GM23338 (cell line): ENCODE data around the gene SERPINB10. TPM values are rescaled to one million over a fixed set of nuclear protein-coding genes. Genes with fewer than 3 reads are reported as not detected.
A peak's percentile ranks its signal among the peaks of the same experiment; 100 is the strongest.

ENCODE experiments used
- ATAC-seq: fragments of 200-7000 bp; cut with Tn5 transposase; 3 replicates; pipeline ENCODE4 v1.9.1; 2020
- DNase-seq: peaks from one replicate; pipeline ENCODE4 v3.0.0-alpha.2; 2015; ENCODE audit warnings: low spot score
- H2AFZ ChIP-seq: fragments of 200-600 bp; sonication (generic); 2 replicates; pipeline ENCODE4 v1.8.0; 2016; ENCODE audit warnings: antibody characterized with exemption, mild to moderate bottlenecking, moderate library complexity
- H3F3A ChIP-seq: fragments of 200-600 bp; sonication (generic); replicated peaks from 2 replicates; pipeline ENCODE4 v1.8.0; 2017; ENCODE audit warnings: antibody characterized with exemption, mixed run types, low read depth
- H3K27ac ChIP-seq: fragments of 200-600 bp; sonication (generic); 2 replicates; pipeline ENCODE4 v1.6.1; 2016; ENCODE audit warnings: low read depth
- H3K27me3 ChIP-seq: fragments of 200-600 bp; sonication (generic); 2 replicates; pipeline ENCODE4 v1.8.0; 2016; ENCODE audit warnings: mild to moderate bottlenecking, mixed run types, moderate library complexity; ENCODE audit not compliant: insufficient read depth
- H3K36me3 ChIP-seq: fragments of 200-600 bp; sonication (generic); 2 replicates; pipeline ENCODE4 v1.8.0; 2016; ENCODE audit warnings: mild to moderate bottlenecking; ENCODE audit not compliant: insufficient read depth
- H3K4me1 ChIP-seq: fragments of 200-600 bp; sonication (generic); 2 replicates; pipeline ENCODE4 v1.8.0; 2016; ENCODE audit warnings: mild to moderate bottlenecking, moderate library complexity; ENCODE audit not compliant: insufficient read depth
- H3K4me2 ChIP-seq: fragments of 200-600 bp; sonication (generic); 2 replicates; pipeline ENCODE4 v1.7.1; 2017; ENCODE audit warnings: mixed run types
- H3K4me3 ChIP-seq: fragments of 200-600 bp; sonication (generic); 2 replicates; pipeline ENCODE4 v1.6.1; 2016; ENCODE audit warnings: mixed run types
- H3K79me2 ChIP-seq: fragments of 200-600 bp; sonication (generic); replicated peaks from 2 replicates; pipeline ENCODE4 v1.8.0; 2017; ENCODE audit warnings: mild to moderate bottlenecking; ENCODE audit not compliant: insufficient read depth
- H3K9me2 ChIP-seq: fragments of 200-600 bp; sonication (generic); 2 replicates; pipeline ENCODE4 v1.8.0; 2017; ENCODE audit not compliant: insufficient read depth
- H4K20me1 ChIP-seq: fragments of 200-600 bp; sonication (generic); replicated peaks from 2 replicates; pipeline ENCODE4 v1.8.0; 2017; ENCODE audit warnings: mild to moderate bottlenecking; ENCODE audit not compliant: insufficient read depth
- H3K27ac Mint-ChIP-seq: 2 replicates; pipeline ENCODE4 v1.8.0; 2020; ENCODE audit warnings: inconsistent platforms, mild to moderate bottlenecking, moderate library complexity, mixed read lengths
- H3K27me3 Mint-ChIP-seq: 3 replicates; pipeline ENCODE4 v1.8.0; 2022; ENCODE audit warnings: low read depth, mild to moderate bottlenecking, moderate library complexity, mixed read lengths, inconsistent platforms; ENCODE audit not compliant: insufficient read depth, poor library complexity
- H3K36me3 Mint-ChIP-seq: 3 replicates; pipeline ENCODE4 v1.8.0; 2021; ENCODE audit warnings: low read depth, mild to moderate bottlenecking, inconsistent platforms, moderate library complexity, mixed read lengths
- H3K4me1 Mint-ChIP-seq: 3 replicates; pipeline ENCODE4 v1.8.0; 2020; ENCODE audit warnings: mild to moderate bottlenecking, inconsistent platforms, mixed read lengths
- H3K4me3 Mint-ChIP-seq: 3 replicates; pipeline ENCODE4 v1.8.0; 2021; ENCODE audit warnings: moderate library complexity, mild to moderate bottlenecking, inconsistent platforms, mixed read lengths
- H3K9me3 Mint-ChIP-seq: 3 replicates; pipeline ENCODE4 v1.8.0; 2020; ENCODE audit warnings: moderate library complexity, mild to moderate bottlenecking, inconsistent platforms, mixed read lengths
- CREB1 ChIP-seq: fragments of 250-450 bp; sonication (Bioruptor Pico); IDR thresholded peaks from 2 replicates; pipeline ENCODE4 v1.5.0; 2020; ENCODE audit warnings: low read depth, mild to moderate bottlenecking, moderate library complexity
- EZH2 ChIP-seq: fragments of 200-600 bp; sonication (generic); IDR thresholded peaks from one replicate; pipeline ENCODE4 v1.8.0; 2017; ENCODE audit warnings: antibody characterized with exemption, mild to moderate bottlenecking, low read depth; ENCODE audit not compliant: unreplicated experiment
- EZH2phosphoT487 ChIP-seq: fragments of 200-600 bp; sonication (generic); IDR thresholded peaks from one replicate; pipeline ENCODE4 v1.8.1; 2018; ENCODE audit warnings: antibody characterized with exemption; ENCODE audit not compliant: unreplicated experiment
- JUNB ChIP-seq: IDR thresholded peaks from one replicate; pipeline ENCODE4 v1.6.1; 2016; ENCODE audit warnings: antibody characterized with exemption; ENCODE audit not compliant: unreplicated experiment
- NANOG ChIP-seq: IDR thresholded peaks from 2 replicates; pipeline ENCODE4 v1.6.1; 2016; ENCODE audit warnings: antibody characterized with exemption, borderline replicate concordance
- POLR2AphosphoS5 ChIP-seq: IDR thresholded peaks from 2 replicates; pipeline ENCODE4 v1.6.1; 2016; ENCODE audit warnings: antibody characterized with exemption, low read depth
- STAT1 ChIP-seq: IDR thresholded peaks from one replicate; pipeline ENCODE4 v1.6.1; 2016; ENCODE audit warnings: antibody characterized with exemption; ENCODE audit not compliant: unreplicated experiment
- ZNF114 ChIP-seq: fragments of 250-450 bp; sonication (Bioruptor Pico); IDR thresholded peaks from 2 replicates; pipeline ENCODE4 v1.5.0; 2020; ENCODE audit warnings: mild to moderate bottlenecking, moderate library complexity
- ZNF331 ChIP-seq: fragments of 250-450 bp; sonication (Bioruptor Pico); IDR thresholded peaks from 2 replicates; pipeline ENCODE4 v1.5.0; 2020; ENCODE audit warnings: low read depth, mild to moderate bottlenecking, moderate library complexity
- polyA plus RNA-seq: library from polyadenylated mRNA; unstranded; fragments of >200 nt; fragmentation: Nextera tagmentation; extraction: Ambion mirVana; gene quantifications from 2 replicates; pipeline ENCODE4 v1.2.1, GENCODE V29; 2016
- total RNA-seq: library from RNA; depleted of rRNA; stranded (reverse); fragments of >200 nt; shearing (Covaris generic); gene quantifications from 2 replicates; pipeline ENCODE4 v1.2.3, GENCODE V29; 2014
- TF ChIP-seq, protein P1 (sequence below): IDR thresholded peaks from one replicate; pipeline ENCODE4 v1.6.1; 2018; ENCODE audit warnings: antibody characterized with exemption; ENCODE audit not compliant: unreplicated experiment
- TF ChIP-seq, protein P2 (sequence below), 2 experiments: fragments of 200-600 bp in 1 of 2; sonication (generic) in 1 of 2; conservative IDR thresholded peaks; 2 replicates each; pipeline versions ENCODE4 v1.5.1 to v1.6.1; 2016 to 2017; ENCODE audit warnings: antibody characterized with exemption in 2 of 2, low read depth in 2 of 2, mild to moderate bottlenecking in 2 of 2, moderate library complexity in 1 of 2
- TF ChIP-seq, protein P3 (sequence below): fragments of 250-450 bp; sonication (Bioruptor Pico); IDR thresholded peaks from 2 replicates; pipeline ENCODE4 v1.5.0; 2020; ENCODE audit warnings: mild to moderate bottlenecking, moderate library complexity
- TF ChIP-seq, protein P4 (sequence below): IDR thresholded peaks from 2 replicates; pipeline ENCODE4 v1.6.1; 2016; ENCODE audit warnings: antibody characterized with exemption

The SERPINB10 gene
- total and polyA plus RNA-seq, 2 experiments from 2014 or later = not detected

DNA sequence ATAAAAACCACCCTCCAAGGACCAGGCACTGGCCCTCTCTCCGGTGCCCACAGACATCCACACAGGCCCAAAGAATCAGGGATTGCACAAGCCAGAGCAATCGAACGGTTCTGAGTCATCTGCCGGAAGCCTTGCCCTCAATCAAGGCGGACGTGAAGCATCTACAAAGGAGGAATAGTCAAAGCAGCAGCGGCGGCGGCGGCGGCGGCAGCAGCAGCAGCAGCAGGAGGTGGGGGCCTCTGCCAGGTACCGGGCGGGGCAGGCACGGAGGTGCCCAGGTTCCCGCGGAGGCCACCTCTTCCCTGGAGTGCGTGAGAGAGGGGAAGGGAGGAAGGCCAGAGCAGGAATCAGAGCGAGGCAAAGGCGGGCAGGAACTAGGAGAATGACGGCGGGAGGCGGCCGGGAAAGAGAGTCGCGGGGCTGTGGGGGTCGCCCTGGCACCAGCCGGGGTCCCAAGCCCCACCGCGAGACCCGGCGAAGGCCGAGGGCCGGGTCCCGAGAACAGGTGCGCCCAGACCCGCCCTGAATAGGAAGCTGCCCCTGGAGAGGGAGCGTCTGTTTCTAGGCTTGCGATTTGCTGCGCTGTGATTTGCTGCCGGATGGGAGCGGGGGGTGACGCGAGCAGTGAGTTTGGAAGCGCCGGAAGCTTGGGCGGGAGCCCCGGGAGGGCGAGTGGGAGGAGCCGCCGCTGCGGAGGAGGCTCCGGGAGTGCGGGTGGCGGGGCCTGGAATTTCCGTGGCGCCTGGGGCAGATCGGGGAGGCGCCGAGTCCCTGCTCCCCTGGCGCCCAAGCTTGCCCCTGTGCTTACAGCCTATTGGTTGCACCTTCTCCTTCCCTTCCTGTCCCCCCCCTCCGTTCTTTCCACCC is 62.4 kb downstream of the SERPINB10 start, which contains the start of gene SERPINB8:
Gene SERPINB8 (plus strand): TSS at position 140 of the 867 bp plus-strand sequence. CDS start 8,228 bp downstream, outside the sequence.
- H3K79me2 ChIP-seq = no peaks in the 10 kb centered on the region; the same call in 1 of the 2 replicates
- H3K4me3 Mint-ChIP-seq = peak within 1 kb of the TSS; percentile 85
- peak within 1 kb of the TSS; percentile 96 for H3K27ac Mint-ChIP-seq
- H3K9me3 Mint-ChIP-seq = no peaks in the 10 kb centered on the region; the same call in 2 of the 3 replicates
- no peaks in the 10 kb centered on the region for H3K36me3 ChIP-seq
- H3K4me2 ChIP-seq = peak within 1 kb of the TSS; percentile 89
- DNase-seq (peak; percentile 96), ATAC-seq (peak; percentile 94)
- H3K36me3 Mint-ChIP-seq = no peaks in the 10 kb centered on the region; the same call in 2 of the 3 replicates
- H2AFZ ChIP-seq = peak within 1 kb of the TSS; percentile 98
- peaks cover 68% of the 10 kb centered on the region for H3K27me3 ChIP-seq
- peaks cover 31% of the 10 kb centered on the region for H3K27me3 Mint-ChIP-seq
- no peaks in the 10 kb centered on the region for H4K20me1 ChIP-seq
- peak within 1 kb of the TSS; percentile 98 for H3K27ac ChIP-seq
- peak within 1 kb of the TSS; percentile 97 for H3K4me3 ChIP-seq
- no peak for TF ChIP-seq NANOG
- no peak for TF ChIP-seq JUNB
- TF ChIP-seq ZNF331 (CRISPR knock-in tag) = no peak
- TF ChIP-seq STAT1 = no peak
- TF ChIP-seq, protein P1, sequence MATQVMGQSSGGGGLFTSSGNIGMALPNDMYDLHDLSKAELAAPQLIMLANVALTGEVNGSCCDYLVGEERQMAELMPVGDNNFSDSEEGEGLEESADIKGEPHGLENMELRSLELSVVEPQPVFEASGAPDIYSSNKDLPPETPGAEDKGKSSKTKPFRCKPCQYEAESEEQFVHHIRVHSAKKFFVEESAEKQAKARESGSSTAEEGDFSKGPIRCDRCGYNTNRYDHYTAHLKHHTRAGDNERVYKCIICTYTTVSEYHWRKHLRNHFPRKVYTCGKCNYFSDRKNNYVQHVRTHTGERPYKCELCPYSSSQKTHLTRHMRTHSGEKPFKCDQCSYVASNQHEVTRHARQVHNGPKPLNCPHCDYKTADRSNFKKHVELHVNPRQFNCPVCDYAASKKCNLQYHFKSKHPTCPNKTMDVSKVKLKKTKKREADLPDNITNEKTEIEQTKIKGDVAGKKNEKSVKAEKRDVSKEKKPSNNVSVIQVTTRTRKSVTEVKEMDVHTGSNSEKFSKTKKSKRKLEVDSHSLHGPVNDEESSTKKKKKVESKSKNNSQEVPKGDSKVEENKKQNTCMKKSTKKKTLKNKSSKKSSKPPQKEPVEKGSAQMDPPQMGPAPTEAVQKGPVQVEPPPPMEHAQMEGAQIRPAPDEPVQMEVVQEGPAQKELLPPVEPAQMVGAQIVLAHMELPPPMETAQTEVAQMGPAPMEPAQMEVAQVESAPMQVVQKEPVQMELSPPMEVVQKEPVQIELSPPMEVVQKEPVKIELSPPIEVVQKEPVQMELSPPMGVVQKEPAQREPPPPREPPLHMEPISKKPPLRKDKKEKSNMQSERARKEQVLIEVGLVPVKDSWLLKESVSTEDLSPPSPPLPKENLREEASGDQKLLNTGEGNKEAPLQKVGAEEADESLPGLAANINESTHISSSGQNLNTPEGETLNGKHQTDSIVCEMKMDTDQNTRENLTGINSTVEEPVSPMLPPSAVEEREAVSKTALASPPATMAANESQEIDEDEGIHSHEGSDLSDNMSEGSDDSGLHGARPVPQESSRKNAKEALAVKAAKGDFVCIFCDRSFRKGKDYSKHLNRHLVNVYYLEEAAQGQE = no peak
- TF ChIP-seq, protein P2, sequence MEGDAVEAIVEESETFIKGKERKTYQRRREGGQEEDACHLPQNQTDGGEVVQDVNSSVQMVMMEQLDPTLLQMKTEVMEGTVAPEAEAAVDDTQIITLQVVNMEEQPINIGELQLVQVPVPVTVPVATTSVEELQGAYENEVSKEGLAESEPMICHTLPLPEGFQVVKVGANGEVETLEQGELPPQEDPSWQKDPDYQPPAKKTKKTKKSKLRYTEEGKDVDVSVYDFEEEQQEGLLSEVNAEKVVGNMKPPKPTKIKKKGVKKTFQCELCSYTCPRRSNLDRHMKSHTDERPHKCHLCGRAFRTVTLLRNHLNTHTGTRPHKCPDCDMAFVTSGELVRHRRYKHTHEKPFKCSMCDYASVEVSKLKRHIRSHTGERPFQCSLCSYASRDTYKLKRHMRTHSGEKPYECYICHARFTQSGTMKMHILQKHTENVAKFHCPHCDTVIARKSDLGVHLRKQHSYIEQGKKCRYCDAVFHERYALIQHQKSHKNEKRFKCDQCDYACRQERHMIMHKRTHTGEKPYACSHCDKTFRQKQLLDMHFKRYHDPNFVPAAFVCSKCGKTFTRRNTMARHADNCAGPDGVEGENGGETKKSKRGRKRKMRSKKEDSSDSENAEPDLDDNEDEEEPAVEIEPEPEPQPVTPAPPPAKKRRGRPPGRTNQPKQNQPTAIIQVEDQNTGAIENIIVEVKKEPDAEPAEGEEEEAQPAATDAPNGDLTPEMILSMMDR (conservative IDR thresholded peaks at IDR 0.05; ENCODE audit: low read depth in 2 of 2) = no peak
- TF ChIP-seq, protein P3, sequence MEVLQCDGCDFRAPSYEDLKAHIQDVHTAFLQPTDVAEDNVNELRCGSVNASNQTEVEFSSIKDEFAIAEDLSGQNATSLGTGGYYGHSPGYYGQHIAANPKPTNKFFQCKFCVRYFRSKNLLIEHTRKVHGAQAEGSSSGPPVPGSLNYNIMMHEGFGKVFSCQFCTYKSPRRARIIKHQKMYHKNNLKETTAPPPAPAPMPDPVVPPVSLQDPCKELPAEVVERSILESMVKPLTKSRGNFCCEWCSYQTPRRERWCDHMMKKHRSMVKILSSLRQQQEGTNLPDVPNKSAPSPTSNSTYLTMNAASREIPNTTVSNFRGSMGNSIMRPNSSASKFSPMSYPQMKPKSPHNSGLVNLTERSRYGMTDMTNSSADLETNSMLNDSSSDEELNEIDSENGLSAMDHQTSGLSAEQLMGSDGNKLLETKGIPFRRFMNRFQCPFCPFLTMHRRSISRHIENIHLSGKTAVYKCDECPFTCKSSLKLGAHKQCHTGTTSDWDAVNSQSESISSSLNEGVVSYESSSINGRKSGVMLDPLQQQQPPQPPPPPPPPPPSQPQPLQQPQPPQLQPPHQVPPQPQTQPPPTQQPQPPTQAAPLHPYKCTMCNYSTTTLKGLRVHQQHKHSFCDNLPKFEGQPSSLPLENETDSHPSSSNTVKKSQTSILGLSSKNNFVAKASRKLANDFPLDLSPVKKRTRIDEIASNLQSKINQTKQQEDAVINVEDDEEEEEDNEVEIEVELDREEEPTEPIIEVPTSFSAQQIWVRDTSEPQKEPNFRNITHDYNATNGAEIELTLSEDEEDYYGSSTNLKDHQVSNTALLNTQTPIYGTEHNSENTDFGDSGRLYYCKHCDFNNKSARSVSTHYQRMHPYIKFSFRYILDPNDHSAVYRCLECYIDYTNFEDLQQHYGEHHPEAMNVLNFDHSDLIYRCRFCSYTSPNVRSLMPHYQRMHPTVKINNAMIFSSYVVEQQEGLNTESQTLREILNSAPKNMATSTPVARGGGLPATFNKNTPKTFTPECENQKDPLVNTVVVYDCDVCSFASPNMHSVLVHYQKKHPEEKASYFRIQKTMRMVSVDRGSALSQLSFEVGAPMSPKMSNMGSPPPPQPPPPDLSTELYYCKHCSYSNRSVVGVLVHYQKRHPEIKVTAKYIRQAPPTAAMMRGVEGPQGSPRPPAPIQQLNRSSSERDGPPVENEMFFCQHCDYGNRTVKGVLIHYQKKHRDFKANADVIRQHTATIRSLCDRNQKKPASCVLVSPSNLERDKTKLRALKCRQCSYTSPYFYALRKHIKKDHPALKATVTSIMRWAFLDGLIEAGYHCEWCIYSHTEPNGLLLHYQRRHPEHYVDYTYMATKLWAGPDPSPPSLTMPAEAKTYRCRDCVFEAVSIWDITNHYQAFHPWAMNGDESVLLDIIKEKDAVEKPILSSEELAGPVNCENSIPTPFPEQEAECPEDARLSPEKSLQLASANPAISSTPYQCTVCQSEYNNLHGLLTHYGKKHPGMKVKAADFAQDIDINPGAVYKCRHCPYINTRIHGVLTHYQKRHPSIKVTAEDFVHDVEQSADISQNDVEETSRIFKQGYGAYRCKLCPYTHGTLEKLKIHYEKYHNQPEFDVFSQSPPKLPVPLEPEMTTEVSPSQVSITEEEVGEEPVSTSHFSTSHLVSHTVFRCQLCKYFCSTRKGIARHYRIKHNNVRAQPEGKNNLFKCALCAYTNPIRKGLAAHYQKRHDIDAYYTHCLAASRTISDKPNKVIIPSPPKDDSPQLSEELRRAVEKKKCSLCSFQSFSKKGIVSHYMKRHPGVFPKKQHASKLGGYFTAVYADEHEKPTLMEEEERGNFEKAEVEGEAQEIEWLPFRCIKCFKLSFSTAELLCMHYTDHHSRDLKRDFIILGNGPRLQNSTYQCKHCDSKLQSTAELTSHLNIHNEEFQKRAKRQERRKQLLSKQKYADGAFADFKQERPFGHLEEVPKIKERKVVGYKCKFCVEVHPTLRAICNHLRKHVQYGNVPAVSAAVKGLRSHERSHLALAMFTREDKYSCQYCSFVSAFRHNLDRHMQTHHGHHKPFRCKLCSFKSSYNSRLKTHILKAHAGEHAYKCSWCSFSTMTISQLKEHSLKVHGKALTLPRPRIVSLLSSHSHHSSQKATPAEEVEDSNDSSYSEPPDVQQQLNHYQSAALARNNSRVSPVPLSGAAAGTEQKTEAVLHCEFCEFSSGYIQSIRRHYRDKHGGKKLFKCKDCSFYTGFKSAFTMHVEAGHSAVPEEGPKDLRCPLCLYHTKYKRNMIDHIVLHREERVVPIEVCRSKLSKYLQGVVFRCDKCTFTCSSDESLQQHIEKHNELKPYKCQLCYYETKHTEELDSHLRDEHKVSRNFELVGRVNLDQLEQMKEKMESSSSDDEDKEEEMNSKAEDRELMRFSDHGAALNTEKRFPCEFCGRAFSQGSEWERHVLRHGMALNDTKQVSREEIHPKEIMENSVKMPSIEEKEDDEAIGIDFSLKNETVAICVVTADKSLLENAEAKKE (CRISPR knock-in tag) = no peak
- no peak for TF ChIP-seq EZH2
- TF ChIP-seq CREB1 (CRISPR knock-in tag) = peak; percentile 79
- TF ChIP-seq ZNF114 = no peak
- peak; percentile 76 for TF ChIP-seq POLR2AphosphoS5
- TF ChIP-seq EZH2phosphoT487 = no peak
- TF ChIP-seq, protein P4, sequence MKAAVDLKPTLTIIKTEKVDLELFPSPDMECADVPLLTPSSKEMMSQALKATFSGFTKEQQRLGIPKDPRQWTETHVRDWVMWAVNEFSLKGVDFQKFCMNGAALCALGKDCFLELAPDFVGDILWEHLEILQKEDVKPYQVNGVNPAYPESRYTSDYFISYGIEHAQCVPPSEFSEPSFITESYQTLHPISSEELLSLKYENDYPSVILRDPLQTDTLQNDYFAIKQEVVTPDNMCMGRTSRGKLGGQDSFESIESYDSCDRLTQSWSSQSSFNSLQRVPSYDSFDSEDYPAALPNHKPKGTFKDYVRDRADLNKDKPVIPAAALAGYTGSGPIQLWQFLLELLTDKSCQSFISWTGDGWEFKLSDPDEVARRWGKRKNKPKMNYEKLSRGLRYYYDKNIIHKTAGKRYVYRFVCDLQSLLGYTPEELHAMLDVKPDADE = peak; percentile 53; the same call in 1 of the 2 replicates
- no peaks in the 10 kb centered on the region for H3K9me2 ChIP-seq
- peaks cover 13% of the 10 kb centered on the region for H3K4me1 ChIP-seq
- peaks cover 25% of the 10 kb centered on the region for H3K4me1 Mint-ChIP-seq
- 0 out of 2 replicates have a peak, but pooled peaks cover 2% of the 10 kb centered on the region for H3F3A ChIP-seq
